SKM-1 treated with dmso at 0.1 percent for 144 hours (cell line): Measurements from ENCODE around the gene PMP22.

ENCODE experiments used
- DNase-seq: peaks from one replicate; lab custom pipeline; 2025; ENCODE audit not compliant: unreplicated experiment; lab: John Stamatoyannopoulos, UW

PMP22 gene

GRCh38 chr17:15265131-15265530 is at the start of gene PMP22:
Gene PMP22, minus strand, starts transcription at chr17:15265326. Its CDS starts 4,599 bp downstream, at chr17:15260727.
- DNase-seq = no peak

DNA sequence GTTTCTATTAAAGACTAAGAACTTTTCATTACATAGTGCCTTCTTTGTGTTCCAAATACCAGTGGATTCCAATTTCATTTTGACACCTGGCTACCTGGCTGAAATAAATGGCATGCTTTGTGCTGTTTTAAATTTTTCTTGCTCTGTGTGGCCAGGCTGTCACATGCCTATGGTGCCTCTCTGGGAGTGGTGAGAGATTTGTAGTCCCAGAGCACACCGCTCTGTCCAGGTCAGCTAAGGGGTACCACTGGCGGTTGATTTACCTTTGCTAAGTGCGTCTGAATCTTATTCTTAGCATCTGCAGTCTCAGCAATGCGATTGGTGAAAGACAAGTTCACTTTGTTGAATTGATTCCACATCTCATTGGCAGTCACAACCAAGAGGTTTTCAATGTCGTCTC is 46.9 kb upstream of the PMP22 start:
- DNase-seq = no peak

DNA sequence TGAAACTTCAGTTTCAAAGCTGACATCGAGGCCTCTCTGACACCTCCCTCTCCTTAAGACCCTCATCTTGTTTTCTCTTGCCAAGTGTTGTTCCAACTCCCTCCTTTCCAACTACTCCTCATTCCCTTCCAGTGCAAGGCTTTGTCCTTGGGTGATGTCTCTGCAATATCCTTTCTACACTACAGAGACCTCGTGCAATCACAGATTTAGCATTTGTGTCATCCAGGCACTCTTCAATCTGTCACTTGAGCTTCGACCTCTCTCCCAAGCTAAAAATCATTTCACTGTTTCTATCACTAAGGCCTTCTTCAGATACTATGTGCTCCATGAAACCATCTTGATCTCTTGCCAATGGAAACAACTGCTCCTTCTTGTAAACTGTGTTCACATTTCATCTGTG is 44.7 kb upstream of the PMP22 start:
- no peak for DNase-seq

- DNase-seq = no peak
Measured at GRCh38 chr17:15309236-15309635, 44.1 kb upstream of the PMP22 start.

GRCh38 chr17:15308758-15309157 is 43.6 kb upstream of the PMP22 start:
- DNase-seq = no peak

GRCh38 chr17:15307710-15308111 is 42.6 kb upstream of the PMP22 start:
- DNase-seq = no peak

DNA sequence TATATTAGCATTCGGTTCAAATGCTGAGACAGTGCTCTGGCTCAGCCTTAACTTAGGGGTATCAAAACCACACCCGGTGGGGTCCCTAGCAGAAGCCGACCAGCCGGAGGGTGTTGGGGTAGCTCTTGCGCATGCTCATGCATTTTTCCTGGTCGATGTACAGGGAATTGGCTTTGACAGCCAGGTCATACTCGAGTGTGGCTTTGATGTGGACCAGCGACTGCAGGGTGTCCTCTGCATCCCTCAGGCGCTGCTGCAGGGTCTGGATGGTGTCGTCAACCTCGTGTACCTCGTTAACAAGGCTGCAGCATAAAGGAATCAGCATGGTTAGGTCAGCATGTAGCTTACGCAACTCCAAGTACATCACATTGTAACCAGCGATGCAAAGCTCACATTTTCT is 38.7 kb upstream of the PMP22 start:
- DNase-seq = no peak

- no peak for DNase-seq
Measured at GRCh38 chr17:15303268-15303667, 38.1 kb upstream of the PMP22 start.

DNA sequence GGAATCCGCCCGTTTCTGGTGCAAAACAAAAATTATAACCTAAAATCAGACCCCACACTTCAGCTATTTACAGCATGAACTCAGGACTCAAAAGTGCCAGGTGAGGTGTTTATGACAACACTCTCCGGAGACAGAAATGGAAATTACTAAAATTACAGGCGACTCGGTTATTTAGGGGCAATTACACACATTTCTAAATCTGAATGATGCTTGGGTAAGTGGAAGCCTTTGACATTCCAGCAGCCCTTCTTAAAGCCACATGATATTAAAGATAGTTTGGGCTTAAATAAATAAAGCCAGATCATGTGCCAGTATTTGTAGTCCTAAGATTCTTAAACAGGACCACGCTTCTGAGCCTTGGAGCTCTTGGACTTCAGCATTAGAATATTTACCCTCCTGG is 36.7 kb upstream of the PMP22 start:
- no peak for DNase-seq

DNA sequence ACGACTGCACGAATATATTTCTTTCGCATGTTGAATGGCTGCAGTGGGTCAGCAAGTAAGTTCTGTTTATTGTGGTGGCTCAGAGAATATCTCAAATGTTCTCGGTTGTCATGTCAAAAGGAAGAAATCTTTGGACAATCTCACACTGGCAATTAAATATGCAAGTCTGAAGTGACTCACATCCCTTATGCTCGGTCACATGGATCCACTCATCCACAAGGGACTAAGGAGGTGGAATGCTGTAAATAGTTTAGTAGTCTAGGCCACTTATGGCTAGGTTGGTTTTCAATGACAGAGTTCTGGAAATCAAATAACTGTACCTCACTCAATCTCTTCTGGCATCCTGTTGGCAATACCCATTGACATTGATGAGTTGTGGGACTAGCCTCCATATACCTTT is 33.0 kb upstream of the PMP22 start:
- no peak for DNase-seq

- DNase-seq = no peak
Measured at GRCh38 chr17:15293558-15293957, 28.4 kb upstream of the PMP22 start.

DNA sequence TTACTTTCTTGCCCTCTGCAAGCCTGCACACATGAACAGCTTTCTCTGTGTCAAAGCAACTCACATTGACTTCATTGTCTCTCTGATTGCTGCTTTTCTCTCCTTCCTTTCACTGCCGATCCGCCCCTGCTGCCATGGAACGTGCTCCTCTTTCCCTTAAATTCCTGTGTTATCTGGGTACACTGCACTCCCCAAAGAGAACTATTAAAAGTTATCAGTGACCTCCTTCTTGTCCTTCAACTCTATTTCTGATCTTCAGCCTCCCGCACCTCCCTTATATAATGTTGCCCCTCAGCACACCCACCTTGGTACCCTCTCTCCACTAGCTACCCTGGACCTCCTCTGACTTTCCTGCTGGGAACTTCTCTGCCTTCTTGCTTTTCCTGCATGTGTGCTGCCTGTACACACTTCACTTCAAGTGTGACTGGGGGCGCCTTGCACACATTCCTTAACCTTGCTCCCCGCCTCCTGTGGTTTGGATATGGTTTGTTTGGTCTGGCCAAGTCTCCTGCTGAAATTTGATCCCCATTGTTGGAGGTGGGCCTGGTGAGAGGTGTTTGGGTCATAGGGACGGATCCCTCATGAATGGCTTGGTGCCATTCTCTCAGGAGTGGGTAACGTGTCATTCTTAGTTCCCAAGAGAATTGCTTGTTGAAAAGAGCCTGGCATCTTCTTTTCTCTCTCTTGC is 26.7 kb upstream of the PMP22 start:
- no peak for DNase-seq

DNA sequence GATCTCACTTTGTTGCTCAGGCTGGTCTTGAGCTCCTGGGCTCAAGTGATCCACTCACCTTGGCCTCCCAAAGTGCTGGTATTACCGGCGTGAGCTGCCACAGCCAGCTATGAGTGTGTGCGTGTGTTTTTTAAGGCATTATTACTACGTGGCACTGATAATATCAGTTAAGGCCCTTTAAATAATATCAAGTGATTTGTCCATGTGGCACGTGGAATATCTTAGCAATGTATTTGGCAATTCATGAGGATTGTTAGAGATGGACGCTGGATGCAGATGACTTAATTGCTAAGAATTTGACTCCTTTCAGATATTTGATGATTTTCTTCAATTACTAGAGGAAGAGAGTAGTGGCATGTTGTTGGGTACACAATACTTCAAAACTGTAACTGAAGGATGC is 25.5 kb upstream of the PMP22 start:
- DNase-seq = no peak

DNA sequence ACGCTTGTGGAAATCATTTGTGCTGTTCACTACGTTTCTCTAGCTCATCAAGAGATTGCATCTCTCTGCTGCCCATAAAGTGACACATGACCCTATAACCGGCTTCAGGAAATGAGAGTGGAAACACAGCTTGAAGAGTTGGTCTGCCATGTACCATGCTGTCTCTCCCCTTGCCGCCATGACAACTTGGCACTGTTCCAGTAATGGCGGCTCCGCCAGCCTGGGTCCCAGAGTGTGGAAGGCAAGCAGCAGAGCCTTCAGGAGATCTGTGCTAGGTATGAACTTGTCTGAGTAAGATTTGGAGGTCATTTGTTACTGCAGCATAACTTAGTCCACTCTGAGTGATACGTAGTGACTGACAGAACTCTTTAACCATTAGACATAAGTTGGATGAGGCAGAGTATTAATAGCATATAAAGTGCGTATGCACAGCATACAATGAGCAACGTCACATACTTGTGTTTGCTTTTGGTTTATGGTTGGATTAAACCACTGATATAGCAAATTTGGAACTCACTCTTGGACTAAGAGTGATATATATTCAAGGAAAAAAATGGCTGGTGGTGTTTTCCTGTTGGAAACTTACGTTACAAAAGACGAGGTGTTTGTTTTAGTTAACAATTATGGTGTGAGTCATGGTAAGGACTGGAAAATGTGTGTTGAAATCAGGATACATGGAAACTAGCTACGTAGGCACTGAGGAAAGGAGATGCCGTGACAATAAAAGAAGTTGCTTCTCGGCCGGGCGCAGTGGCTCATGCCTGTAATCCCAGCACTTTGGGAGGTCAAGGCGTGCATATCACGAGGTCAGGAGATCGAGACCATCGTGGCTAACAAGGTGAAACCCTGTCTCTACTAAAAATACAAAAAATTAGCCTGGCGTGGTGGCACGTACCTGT is 24.4 kb upstream of the PMP22 start:
- DNase-seq = no peak

DNA sequence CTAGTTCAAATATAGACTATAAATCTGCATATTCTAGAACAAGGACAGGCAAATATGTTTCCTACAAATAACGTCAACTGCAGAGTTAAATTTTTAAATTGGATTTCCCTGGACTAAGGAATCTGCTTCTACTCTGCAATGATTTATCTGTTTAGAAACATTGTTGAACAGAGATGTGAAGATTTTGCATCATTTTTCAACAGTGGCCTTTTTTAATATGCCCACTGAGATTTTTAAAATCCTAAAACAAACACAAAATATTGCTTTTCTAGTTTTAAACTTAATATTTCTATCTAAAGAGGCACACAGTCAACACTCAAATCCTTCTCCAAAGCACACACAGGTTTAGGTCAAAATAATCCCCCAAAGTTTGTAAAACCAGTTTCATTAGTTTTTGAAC is 23.7 kb upstream of the PMP22 start:
- no peak for DNase-seq

DNA sequence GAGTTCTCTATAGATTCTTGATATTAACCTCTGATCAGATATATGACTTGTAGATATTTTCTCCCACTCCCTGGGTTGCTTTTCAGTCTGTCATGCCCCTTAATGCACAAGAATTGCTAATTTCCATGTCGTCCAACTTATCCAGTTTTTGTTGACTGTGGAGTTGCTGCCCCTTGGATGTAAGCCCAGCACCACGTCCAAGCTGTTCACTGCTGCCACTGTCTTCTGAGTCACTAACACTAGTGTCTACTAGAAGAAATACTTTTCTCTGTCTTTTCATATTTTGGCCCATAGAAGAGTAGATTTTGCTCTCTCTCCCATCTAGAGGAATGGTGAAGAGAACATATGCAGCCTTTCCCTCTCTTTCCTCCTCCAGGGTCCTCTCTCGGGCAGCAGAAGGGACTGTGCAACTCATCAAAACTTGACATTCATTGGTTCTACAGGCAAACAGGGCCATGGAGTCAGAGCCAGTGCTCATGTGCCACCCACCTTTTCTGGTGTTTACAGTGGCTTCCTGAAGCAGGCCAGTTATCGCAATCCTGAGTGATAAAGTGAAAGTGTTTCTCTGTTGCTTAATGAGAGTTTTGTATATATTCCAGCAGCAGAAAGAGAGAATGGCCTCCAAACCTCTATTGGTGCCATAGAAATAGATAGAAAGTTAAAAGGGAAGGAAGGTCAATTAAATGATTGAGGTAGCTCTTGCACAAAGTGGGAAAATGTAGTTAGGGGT is 22.6 kb upstream of the PMP22 start:
- no peak for DNase-seq

DNA sequence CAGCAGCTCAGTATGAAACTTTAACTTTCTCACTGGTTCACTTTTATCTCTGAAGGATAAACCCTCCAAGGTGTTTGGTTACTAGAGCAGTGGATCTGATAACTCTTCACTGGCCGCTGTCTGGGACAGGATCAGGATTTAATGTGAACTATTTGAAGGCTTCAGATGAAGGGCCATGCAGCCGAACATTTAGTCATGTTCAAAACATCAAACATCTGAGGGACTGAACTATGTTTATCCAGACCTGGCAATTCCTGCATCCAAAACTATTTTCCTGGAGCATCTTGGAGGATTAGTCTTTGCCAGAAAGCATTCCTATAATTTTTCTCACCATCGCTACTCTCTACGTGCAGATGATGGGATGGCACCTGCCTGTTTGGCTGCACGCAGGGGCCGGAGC is 20.3 kb upstream of the PMP22 start:
- no peak for DNase-seq

DNA sequence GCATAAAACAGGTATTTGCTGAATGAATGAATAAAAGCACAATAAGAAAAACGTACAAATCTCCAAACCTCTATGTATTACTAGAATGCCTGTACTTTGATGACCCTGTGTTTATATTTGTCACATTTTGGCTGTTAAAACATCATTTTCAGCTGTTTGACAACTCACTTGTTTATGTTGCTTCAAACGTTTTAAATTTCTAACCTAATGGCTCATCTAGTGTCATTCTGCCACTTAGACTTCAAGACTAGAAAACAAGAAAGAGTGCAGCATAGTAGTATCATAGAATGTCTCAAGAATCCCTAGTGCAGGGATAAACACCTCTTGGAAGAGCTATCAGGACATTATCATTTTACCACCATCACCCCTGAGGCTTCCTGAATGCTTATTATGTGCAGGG is 19.4 kb upstream of the PMP22 start:
- no peak for DNase-seq

- no peak for DNase-seq
Measured at GRCh38 chr17:15284107-15284506, 19.0 kb upstream of the PMP22 start.

DNA sequence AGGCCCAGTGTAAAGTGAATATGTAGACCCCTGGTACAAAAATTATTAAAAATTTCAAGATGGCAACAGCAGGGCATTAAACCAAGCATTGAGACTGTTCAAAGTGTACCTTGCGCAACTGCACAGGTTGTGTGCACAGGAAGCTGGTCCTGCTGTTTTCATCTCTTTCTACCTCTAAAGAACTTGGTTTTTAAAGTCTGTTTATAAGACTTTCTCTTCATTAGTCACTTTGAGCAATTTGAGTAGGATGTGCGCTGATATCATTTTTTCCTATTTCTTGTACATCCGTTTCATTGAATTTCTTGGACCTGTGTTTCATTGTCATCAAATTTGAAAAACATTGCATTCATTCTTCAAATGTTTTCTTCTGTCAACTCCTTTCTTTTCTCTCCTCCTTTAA is 16.8 kb upstream of the PMP22 start:
- no peak for DNase-seq

DNA sequence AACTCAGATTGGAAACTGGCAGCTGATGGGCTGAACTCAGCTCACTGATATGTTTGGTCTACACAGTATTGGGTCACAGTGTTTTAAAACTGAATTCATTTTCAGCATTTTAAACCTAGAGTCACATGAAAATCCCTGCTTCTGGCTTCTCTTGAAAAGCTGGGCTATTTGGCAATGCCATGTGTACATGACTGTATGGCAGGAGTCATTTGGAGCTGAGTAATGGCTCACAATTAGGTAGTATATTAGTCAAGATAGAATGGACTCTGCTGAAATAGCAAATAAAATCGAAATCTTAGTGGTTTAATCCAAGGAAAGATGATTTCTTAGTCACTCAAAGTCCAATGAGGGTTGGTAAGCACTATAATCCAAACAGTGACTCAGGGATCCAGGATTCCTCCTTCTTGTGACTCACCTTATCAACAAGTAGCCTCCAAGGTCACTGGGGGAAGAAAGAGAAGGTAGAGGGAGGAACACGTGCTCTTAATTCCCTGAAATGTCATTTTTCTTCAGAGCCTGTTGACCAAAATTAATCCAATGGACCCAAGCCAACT is 13.9 kb upstream of the PMP22 start:
- DNase-seq = no peak

DNA sequence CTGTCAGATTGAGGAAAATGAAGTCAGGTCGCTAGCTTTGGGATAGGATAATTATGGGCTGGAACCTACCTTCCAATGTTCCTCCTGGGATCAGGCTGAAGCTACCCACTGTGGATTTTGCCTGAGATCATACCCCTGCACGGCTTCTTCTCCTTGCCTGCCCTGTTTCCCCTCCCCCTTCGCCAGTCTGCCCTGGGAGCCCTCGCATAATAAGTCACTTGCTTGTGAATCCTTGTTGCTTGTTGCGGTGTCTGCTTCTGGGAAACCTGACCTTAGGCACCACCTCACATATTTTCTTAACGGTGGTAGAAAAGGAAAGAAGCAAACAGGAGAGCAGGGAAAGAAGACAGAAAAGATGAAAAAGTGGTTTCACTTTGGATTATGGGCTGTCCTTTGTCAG is 13.3 kb upstream of the PMP22 start:
- DNase-seq = no peak
